Erythroblast (primary cell): Measurements from ENCODE around the gene DUSP7.

ENCODE experiments used
- GATA1 ChIP-seq: IDR thresholded peaks from 2 replicates; pipeline ENCODE4 v1.6.1; 2011; ENCODE audit warnings: low read depth, mild to moderate bottlenecking, control low read depth, low read length, moderate library complexity
- POLR2A ChIP-seq: IDR thresholded peaks from 2 replicates; pipeline ENCODE4 v1.6.1; 2011; ENCODE audit warnings: mild to moderate bottlenecking, low read length

DNA sequence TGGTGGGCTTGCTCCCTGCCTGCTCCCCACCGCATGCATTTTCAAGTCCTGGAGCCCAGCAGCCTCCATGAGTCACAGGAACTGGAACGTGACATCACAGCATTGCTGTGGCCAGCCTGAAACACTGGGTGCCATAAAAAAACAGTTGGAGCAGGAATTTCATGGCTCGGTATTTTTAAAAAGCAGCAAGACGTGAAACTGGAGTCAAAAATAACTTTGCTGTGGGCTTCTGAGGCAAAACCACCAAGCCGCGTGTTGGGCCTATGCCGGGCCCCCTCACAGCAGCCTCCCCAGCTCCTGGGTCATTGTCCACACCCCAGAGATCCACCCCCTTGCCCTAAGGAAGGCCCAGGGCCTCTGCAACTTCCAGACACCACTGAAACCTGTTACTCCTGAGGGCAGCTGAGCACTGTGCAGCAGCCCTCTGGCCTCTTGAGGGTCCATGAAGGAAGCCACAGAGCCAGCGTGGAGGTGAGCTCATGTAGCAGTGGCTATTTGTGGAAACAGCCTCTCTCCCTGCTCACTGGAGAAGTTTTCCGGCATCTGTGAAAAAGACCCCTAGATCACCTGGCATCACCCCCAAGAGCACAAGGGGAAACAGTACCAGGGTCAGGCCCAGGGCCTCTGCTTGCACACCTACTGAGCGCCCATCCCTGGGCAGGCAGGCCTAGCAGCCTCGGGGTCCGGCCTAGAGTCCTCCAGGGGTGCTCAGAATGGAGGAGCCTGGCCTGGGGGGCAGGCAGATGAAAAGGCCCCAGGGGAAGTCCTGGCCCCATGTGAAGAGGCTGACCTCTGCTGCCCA lies 34.0 kb upstream of the DUSP7 start:
- no peak for TF ChIP-seq POLR2A
- TF ChIP-seq GATA1: no peak
